Stomach (tissue), 4 donors: ENCODE results near the gene PPP6C.

ENCODE experiments used
- POLR2A ChIP-seq, 4 donors: fragments of 450-650 bp; IDR thresholded peaks; one replicate each; pipeline ENCODE4 v1.6.1; 2016; ENCODE audit warnings: antibody characterized with exemption in 4 of 4, control low read depth in 2 of 4, mild to moderate bottlenecking in 1 of 4, moderate library complexity in 1 of 4
- TF ChIP-seq, protein P1 (sequence below), 7 experiments: fragments of 450-650 bp in 4 of 7; fragments of 200-600 bp in 3 of 7; sonication (generic) in 3 of 7; IDR thresholded peaks; one replicate each; pipeline ENCODE4 v1.5.1; 2016 to 2019; ENCODE audit warnings: antibody characterized with exemption in 7 of 7, control low read depth in 2 of 7, mild to moderate bottlenecking in 1 of 7

DNA sequence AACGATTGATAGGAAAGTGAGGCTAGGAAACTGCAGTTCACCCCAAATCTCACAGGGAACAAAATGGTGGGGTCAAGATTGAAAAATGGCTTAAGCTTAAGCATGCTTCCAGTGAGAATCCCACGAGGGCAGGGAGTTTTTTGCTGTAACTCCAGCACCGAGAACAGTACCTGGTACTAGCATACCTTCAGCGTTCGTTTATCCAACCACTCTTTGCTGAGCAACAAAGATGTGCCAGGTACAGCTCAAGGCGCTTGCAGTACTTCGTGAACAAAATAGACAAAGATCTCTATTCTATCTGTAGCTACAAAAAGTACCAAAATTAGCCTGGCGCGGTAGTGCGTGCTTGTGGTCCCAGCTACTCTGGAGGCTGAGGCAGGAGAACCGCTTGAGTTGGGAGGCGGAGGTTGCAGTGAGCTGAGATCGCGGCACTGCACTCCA is 778 bp upstream of the PPP6C start:
- TF ChIP-seq POLR2A (IDR thresholded peaks at IDR 0.05), result no peak
- TF ChIP-seq, protein P1, sequence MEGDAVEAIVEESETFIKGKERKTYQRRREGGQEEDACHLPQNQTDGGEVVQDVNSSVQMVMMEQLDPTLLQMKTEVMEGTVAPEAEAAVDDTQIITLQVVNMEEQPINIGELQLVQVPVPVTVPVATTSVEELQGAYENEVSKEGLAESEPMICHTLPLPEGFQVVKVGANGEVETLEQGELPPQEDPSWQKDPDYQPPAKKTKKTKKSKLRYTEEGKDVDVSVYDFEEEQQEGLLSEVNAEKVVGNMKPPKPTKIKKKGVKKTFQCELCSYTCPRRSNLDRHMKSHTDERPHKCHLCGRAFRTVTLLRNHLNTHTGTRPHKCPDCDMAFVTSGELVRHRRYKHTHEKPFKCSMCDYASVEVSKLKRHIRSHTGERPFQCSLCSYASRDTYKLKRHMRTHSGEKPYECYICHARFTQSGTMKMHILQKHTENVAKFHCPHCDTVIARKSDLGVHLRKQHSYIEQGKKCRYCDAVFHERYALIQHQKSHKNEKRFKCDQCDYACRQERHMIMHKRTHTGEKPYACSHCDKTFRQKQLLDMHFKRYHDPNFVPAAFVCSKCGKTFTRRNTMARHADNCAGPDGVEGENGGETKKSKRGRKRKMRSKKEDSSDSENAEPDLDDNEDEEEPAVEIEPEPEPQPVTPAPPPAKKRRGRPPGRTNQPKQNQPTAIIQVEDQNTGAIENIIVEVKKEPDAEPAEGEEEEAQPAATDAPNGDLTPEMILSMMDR (IDR thresholded peaks at IDR 0.05), result no peak
